IPS-18a (cell line): ENCODE results near the gene KCNMB2.

ENCODE experiments used
- H3K27ac ChIP-seq: one replicate; pipeline ENCODE4 v1.5.1; 2013; ENCODE audit warnings: low read length
- H3K27me3 ChIP-seq: one replicate; pipeline ENCODE4 v1.6.1; 2013; ENCODE audit warnings: mild to moderate bottlenecking, low read length; ENCODE audit not compliant: control insufficient read depth, insufficient read depth
- H3K36me3 ChIP-seq: one replicate; pipeline ENCODE4 v1.6.1; 2013; ENCODE audit warnings: low read depth, low read length; ENCODE audit not compliant: control insufficient read depth
- H3K4me1 ChIP-seq: one replicate; pipeline ENCODE4 v1.6.1; 2013; ENCODE audit warnings: low read depth, low read length; ENCODE audit not compliant: control insufficient read depth
- H3K4me3 ChIP-seq: one replicate; pipeline ENCODE4 v1.5.1; 2013; ENCODE audit warnings: low read length
- H3K9ac ChIP-seq: one replicate; pipeline ENCODE4 v1.6.1; 2013; ENCODE audit warnings: mild to moderate bottlenecking, low read length, moderate library complexity
- H3K9me3 ChIP-seq: one replicate; pipeline ENCODE4 v1.6.1; 2013; ENCODE audit warnings: low read depth, low read length; ENCODE audit not compliant: control insufficient read depth

The KCNMB2 gene

DNA sequence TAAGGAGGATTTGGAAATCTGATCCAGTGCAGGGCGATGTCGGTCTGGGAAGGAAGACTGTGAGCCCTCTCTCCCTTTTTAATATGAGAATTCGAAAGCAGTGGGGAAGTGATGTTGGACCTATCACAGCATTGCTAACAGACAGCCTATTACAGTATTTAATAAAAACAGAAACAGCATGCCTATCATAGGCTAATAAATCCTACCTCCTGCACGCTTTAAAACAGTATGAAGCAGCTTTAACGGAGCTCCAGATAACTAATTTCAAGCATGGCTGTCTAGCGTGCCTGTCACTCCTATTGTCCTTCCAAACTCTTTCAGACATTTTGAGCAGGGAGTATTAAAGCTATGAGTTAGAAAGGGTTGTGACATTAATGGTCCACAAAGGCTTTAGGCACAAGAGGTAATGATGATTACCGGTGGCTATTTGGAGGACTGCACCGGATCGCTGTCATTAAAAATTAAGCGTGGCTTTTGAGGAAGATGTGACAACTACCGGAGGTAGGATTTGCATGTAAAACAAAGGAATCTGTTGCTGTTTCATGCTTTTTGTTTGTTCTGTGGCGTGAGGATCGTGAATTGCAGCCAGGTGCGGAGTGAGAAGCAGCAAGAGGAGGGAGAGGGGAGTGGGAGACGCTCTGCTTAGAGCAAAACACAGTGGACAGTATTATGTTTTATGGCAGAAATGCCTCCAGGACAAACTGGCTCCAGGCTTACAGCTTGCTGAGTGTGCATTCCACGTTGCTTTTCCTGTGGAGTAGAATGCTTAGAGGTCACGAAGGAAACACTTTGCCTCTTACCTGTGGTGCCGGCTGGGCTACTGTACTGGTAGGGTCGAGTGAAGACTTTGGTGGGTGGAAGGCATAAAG is at the start of gene KCNMB2:
Gene KCNMB2 (plus strand): TSS at position 226 of the 869 bp plus-strand sequence.
- Histone ChIP-seq H3K4me3 (peak within 1 kb of the TSS; percentile 65), H3K4me1 (peaks cover 29% of the 10 kb centered on the region), H3K27me3 (peaks cover 6% of the 10 kb centered on the region), H3K36me3 (no peaks in the 10 kb centered on the region), H3K9me3 (no peaks in the 10 kb centered on the region), H3K9ac (peak within 1 kb of the TSS; percentile 47), H3K27ac (peak within 1 kb of the TSS; percentile 15)

- H3K36me3 ChIP-seq: no peaks in the 10 kb centered on the region
- H3K9me3 ChIP-seq: no peaks in the 10 kb centered on the region
- no peak overlapping the region for H3K27ac ChIP-seq
- no peaks in the 10 kb centered on the region for H3K27me3 ChIP-seq
- H3K4me3 ChIP-seq: no peak overlapping the region
- H3K4me1 ChIP-seq: no peaks in the 10 kb centered on the region
- H3K9ac ChIP-seq: no peak overlapping the region
Observed at GRCh38 chr3:178486903-178487302, 49.3 kb upstream of the KCNMB2 start.

DNA sequence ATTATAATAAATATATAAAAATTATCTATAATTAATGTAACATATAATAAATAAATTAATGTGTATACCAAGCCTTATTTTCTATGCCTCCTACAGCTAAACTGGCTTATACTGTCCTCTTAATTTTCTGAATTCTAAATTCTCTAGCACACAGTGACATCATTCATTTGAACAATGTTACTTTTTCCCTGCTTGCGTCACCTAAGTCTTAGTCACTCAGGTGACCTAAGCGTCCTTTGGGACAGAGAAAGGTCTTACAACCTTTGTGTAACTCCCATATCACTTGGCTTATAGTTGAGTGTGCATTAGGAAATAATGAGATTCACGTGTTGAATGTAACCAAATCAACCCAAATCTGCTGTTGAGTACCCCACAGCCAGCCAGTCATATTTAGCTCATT is 48.5 kb upstream of the KCNMB2 start:
- Histone ChIP-seq H3K4me1 (no peaks in the 10 kb centered on the region), H3K27ac (no peak overlapping the region), H3K27me3 (no peaks in the 10 kb centered on the region), H3K9ac (no peak overlapping the region), H3K4me3 (no peak overlapping the region), H3K36me3 (no peaks in the 10 kb centered on the region), H3K9me3 (no peaks in the 10 kb centered on the region)

- H3K9ac ChIP-seq: no peak overlapping the region
- no peak overlapping the region for H3K4me3 ChIP-seq
- no peaks in the 10 kb centered on the region for H3K4me1 ChIP-seq
- H3K36me3 ChIP-seq: no peaks in the 10 kb centered on the region
- H3K27me3 ChIP-seq: no peaks in the 10 kb centered on the region
- no peak overlapping the region for H3K27ac ChIP-seq
- no peaks in the 10 kb centered on the region for H3K9me3 ChIP-seq
Observed at GRCh38 chr3:178491751-178492150, 44.5 kb upstream of the KCNMB2 start.

DNA sequence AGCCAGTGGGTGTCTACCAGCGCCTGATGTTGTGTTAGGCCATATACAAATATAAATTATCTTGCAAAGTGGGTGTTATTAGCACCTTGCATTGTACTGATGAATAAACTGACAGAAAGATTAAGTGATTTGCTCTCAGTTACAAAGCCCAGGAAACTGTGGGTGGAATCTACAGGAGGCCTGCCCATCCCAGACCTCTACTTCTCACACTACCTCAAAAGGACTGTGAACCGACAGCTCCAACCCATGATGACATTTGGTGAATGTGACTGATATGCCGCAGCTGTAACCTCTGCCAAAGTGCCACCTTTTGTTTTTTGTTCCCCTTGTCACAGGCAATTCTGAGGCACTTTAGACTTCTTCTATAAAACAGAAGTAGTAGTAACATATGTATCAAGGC is 43.7 kb upstream of the KCNMB2 start:
- H3K9me3 ChIP-seq: no peaks in the 10 kb centered on the region
- H3K36me3 ChIP-seq: no peaks in the 10 kb centered on the region
- H3K4me3 ChIP-seq: no peak overlapping the region
- no peak overlapping the region for H3K9ac ChIP-seq
- H3K27ac ChIP-seq: no peak overlapping the region
- no peaks in the 10 kb centered on the region for H3K27me3 ChIP-seq
- H3K4me1 ChIP-seq: no peaks in the 10 kb centered on the region

- no peak overlapping the region for H3K4me3 ChIP-seq
- no peak overlapping the region for H3K27ac ChIP-seq
- H3K36me3 ChIP-seq: no peaks in the 10 kb centered on the region
- H3K27me3 ChIP-seq: no peaks in the 10 kb centered on the region
- no peak overlapping the region for H3K9ac ChIP-seq
- no peaks in the 10 kb centered on the region for H3K4me1 ChIP-seq
- H3K9me3 ChIP-seq: no peaks in the 10 kb centered on the region
Observed at GRCh38 chr3:178494386-178494785, 41.9 kb upstream of the KCNMB2 start.

DNA sequence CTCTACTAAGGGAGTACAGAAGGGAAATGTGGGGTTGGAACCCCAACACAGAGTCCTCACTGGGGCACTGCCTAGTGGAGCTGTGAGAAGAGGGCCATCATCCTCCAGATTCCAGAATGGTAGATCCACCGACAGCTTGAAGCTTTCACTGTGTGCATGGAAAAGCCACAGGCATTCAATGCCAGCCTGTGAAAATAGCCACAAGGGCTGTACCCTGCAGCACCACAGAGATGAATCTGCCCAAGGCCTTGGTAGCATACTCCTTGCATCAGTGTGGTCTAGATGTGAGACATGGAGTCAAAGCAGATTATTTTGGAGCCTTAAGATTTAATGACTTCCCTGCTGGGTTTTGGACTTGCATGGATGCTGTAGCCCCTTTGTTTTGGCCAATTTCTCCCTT is 39.3 kb upstream of the KCNMB2 start:
- Histone ChIP-seq H3K9me3 (no peaks in the 10 kb centered on the region), H3K36me3 (no peaks in the 10 kb centered on the region), H3K27me3 (no peaks in the 10 kb centered on the region), H3K4me1 (no peaks in the 10 kb centered on the region), H3K27ac (no peak overlapping the region), H3K9ac (no peak overlapping the region), H3K4me3 (no peak overlapping the region)

- no peaks in the 10 kb centered on the region for H3K36me3 ChIP-seq
- no peaks in the 10 kb centered on the region for H3K9me3 ChIP-seq
- no peaks in the 10 kb centered on the region for H3K4me1 ChIP-seq
- no peaks in the 10 kb centered on the region for H3K27me3 ChIP-seq
- H3K9ac ChIP-seq: no peak overlapping the region
- no peak overlapping the region for H3K27ac ChIP-seq
- no peak overlapping the region for H3K4me3 ChIP-seq
Observed at GRCh38 chr3:178498871-178499270, 37.4 kb upstream of the KCNMB2 start.

DNA sequence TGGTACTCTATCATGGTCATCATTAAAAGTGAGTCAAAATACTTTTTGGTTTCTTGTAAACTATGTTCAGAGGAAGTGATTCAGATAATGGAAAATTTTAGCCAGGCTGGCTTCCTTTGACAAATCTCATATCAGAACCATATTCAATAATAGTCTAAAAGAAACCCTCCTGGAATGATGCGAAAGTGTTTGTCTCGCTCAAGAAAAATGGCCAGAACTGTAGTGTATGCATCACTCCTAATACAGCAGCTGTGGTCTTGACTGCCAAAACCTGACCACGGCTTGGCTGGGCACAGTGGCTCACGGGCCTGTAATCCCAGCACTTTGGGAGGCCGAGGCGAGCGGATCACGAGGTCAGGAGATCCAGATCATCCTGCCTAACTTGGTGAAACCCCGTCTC is 35.6 kb upstream of the KCNMB2 start:
- Histone ChIP-seq H3K4me1 (no peaks in the 10 kb centered on the region), H3K9ac (no peak overlapping the region), H3K27ac (no peak overlapping the region), H3K9me3 (no peaks in the 10 kb centered on the region), H3K36me3 (no peaks in the 10 kb centered on the region), H3K27me3 (no peaks in the 10 kb centered on the region), H3K4me3 (no peak overlapping the region)

GRCh38 chr3:178504128-178504527 is 32.1 kb upstream of the KCNMB2 start:
- H3K27ac ChIP-seq: no peak overlapping the region
- no peak overlapping the region for H3K9ac ChIP-seq
- no peaks in the 10 kb centered on the region for H3K4me1 ChIP-seq
- H3K9me3 ChIP-seq: no peaks in the 10 kb centered on the region
- H3K27me3 ChIP-seq: no peaks in the 10 kb centered on the region
- no peaks in the 10 kb centered on the region for H3K36me3 ChIP-seq
- no peak overlapping the region for H3K4me3 ChIP-seq

DNA sequence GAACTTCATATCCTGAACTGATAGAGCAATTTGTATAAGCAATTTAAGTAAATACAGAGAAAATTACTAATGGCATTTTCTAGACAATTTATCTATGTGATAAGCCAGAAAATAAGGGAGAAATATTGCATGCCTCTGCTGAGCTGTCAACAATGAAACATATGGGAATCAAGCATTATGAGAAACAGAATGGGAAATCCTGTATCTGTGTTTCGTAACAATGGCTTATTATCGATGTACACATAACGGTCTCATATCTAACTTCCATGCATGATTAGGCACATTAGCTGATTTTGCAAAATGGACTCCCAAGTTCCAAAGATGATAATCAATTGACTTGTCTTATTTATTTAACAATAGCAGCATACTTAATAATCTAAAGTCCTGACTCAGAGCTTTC is 30.4 kb upstream of the KCNMB2 start:
- Histone ChIP-seq H3K36me3 (no peaks in the 10 kb centered on the region), H3K27ac (no peak overlapping the region), H3K9me3 (no peaks in the 10 kb centered on the region), H3K27me3 (no peaks in the 10 kb centered on the region), H3K4me3 (no peak overlapping the region), H3K4me1 (no peaks in the 10 kb centered on the region), H3K9ac (no peak overlapping the region)
